Cerebellar nuclear complex (tissue), 1 donor: Measurements from ENCODE around the gene FAM89B.
A peak's percentile ranks its signal among the peaks of the same experiment; 100 is the strongest.
"Not testable (repeated sequence)": the region's sequence is repeated elsewhere in the genome, so short reads cannot be mapped to it uniquely, and the experiment has no call there.

Source experiments
- DNase-seq, 2 experiments: peaks; one replicate each; lab custom pipeline; 2025; lab: John Stamatoyannopoulos, UW

The FAM89B gene

DNA sequence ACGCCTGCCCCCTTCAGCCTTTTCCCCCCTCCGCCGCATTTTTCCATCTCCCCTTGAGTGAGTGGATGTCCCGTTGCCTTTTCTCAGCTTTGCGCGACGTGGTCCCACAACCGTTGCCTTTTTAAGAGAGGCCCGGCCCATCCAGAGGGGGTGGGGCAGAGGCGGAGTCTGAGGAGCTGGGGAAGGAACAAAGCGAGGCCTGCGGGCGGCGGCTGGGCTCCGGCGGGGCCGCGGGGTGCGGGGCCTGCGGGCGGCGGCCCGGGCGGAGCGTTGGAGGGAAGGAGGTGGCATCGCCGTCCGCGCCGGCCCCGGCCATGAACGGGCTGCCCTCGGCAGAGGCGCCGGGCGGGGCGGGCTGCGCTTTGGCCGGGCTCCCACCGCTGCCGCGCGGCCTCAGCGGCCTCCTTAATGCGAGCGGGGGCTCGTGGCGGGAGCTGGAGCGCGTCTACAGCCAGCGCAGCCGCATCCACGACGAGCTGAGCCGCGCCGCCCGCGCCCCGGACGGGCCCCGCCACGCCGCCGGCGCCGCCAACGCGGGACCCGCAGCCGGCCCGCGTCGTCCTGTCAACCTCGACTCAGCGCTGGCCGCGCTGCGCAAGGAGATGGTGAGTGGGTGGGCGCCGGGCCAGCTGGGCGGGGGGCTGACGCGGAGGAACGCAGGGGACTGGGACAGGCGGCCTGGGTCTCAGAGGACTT, at the start of gene FAM89B:
TSS of gene FAM89B (plus strand) at position 183 of the 696 bp plus-strand sequence. CDS start at position 315, 132 bp downstream.
- peak; percentile 23 to 75 for DNase-seq

DNA sequence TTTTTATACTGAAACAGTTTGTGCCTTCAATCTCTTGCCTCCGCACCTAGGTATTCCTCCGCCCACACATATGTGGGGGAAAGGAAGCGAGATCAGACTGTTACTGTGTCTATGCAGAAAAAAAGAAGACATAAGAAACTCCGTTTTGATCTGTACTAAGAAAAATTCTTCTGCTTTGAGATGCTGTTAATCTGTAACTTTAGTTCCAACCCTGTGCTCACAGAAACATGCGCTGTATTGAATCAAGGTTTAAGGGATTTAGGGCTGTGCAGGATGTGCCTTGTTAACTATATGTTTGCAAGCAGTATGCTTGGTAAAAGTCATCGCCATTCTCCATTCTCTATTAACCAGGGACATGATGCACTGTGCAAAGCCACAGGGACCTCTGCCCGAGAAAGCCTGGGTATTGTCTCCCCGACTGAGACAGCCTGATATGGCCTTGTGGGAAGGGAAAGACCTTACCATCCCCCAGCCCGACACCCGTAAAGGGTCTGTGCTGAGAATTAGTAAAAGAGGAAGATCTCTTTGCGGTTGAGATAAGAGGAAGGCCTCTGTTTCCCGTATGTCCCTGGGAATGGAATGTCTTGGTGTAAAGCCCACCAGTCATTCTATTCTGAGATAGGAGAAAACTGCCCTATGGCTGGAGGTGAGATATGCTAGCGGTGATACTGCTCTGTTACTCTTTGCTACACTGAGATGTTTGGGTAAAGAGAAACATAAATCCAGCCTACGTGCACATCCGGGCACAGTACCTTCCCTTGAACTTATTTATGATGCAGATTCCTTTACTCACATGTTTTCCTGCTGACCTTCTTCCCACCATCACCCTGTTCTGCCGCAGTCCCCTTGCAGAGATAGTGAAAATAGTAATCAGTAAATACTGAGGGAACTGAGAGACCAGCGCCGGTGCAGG, 49.4 kb upstream of the FAM89B start:
- not testable (repeated sequence) for DNase-seq

DNA sequence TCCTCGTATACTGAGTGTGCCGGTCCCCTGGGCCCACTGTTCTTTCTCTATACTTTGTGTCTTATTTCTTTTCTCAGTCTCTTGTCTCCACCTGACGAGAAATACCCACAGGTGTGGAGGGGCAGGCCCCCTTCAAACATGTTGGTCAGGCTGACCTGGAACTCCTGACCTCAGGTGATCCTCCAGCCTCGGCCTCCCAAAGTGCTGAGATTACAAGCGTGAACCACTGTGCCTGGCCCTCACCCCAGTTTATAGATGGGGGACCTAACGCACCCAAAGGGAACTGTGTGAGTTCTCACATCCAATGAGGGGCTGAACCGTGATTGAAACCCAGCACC, 48.7 kb upstream of the FAM89B start:
- DNase-seq = not testable (repeated sequence)

DNA sequence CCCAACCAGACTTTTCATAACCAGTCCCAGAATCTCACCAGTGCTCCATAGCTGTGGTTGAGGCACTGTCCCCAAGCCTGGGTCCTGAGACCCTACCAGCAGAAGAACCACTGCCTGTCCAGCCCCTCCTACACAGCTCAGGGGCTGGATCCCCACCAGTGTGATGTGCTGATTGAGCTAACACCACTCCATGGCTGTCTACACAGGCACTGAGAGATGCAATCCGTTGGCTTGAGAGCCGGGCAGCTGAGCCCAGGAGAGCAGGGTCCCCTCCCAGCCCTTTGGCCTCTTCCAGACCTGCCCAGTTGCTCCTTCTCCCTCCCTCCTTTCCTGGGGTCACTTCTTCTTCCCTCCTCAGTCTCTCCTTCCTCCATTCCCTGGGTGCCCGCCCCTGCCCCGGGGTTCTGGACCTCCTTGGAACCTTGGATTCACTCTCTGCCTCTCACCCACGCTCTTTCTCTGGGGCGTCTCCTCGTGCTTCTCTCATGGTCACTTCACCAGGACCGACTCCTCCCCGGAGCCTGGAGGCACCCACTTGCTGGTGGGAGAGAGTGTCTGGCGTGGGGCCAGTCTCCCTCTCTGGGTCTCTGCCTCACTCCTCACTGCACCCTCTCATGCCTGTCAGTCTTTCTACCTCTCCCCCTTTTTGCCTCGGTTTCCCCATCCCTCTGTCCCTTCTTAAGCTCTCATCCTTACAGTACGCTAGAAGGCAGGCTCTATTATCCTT, 48.2 kb upstream of the FAM89B start:
- no peak for DNase-seq

- peak in 1 of 2 experiments; percentile 25 for DNase-seq
Measured at GRCh38 chr11:65524741-65525545, 47.4 kb upstream of the FAM89B start, which contains the start of gene SCYL1. TSS of gene SCYL1 (plus strand) at chr11:65525083. CDS start at chr11:65525154, 71 bp downstream.

- DNase-seq = no peak
Measured at GRCh38 chr11:65525546-65526480, 46.5 kb upstream of the FAM89B start.

DNA sequence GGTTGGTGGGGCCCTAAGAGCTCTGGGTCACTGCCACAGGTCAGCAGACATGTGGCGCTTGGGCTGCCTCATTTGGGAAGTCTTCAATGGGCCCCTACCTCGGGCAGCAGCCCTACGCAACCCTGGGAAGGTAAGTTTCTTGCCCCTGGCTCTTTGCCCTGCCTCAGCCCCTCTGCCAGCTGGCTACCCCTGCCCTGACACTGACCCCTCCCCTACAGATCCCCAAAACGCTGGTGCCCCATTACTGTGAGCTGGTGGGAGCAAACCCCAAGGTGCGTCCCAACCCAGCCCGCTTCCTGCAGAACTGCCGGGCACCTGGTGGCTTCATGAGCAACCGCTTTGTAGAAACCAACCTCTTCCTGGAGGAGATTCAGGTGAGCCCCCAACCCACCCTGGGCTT, 45.6 kb upstream of the FAM89B start:
- DNase-seq = no peak

DNA sequence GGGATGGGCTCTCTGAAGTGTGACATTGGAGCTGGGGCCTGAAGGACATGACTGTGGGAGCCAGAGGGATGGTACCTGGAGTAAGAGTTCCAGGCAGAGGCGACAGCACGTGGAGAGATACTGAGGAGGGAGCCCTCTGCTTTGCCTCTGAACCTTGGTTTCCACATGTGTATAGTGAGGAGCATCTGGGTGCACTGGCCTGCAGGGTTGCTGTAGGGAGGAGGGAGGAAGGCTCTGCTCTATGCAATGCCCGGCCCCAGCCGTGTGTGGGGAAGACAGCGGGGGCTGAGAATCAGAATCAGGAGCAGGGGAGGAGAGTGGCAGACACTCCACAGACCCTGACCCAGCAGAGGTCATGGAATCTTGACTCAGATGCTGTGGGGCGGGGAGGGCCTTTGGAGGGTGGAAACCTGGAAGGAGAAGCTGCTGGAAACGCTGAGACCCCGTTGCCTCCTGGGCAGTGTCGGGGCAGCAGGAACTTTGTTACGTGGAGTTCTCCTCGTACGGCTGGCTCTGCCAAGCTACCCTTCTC, 43.5 kb upstream of the FAM89B start:
- no peak for DNase-seq

- no peak for DNase-seq
Measured at GRCh38 chr11:65529475-65530156, 42.7 kb upstream of the FAM89B start.

GRCh38 chr11:65530157-65530496, 42.2 kb upstream of the FAM89B start:
- no peak for DNase-seq

DNA sequence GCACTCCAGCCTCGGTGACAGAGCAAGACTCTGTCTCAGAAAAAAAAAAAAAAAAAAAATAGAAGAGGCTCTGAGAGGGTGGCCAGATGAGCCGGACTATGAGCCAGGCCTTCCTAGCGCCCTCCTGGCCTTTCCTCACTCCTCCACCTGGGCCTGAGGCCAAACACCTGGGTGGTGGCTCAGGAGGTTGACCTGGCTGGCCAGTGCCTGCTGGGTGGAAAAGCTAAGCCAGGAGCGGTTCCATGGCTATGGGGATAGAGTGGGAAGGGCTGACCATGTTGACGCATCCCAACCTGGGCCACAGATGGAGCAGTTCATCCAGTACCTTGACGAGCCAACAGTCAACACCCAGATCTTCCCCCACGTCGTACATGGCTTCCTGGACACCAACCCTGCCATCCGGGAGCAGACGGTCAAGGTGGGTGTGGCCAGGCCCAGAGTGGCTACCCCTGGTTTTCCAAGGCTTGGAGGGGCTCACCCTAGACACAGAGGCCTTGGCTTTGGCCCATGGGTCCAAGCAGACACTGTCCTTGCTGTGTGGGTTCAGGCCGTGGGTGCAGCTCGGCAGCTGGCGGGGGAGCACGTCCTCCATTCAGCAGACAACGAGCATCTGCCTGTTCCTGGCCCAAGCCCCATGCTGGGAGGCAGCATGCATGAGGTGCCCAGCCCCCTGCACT, 39.8 kb upstream of the FAM89B start:
- no peak for DNase-seq

- DNase-seq = no peak
Measured at GRCh38 chr11:65535102-65535501, 37.2 kb upstream of the FAM89B start.

DNA sequence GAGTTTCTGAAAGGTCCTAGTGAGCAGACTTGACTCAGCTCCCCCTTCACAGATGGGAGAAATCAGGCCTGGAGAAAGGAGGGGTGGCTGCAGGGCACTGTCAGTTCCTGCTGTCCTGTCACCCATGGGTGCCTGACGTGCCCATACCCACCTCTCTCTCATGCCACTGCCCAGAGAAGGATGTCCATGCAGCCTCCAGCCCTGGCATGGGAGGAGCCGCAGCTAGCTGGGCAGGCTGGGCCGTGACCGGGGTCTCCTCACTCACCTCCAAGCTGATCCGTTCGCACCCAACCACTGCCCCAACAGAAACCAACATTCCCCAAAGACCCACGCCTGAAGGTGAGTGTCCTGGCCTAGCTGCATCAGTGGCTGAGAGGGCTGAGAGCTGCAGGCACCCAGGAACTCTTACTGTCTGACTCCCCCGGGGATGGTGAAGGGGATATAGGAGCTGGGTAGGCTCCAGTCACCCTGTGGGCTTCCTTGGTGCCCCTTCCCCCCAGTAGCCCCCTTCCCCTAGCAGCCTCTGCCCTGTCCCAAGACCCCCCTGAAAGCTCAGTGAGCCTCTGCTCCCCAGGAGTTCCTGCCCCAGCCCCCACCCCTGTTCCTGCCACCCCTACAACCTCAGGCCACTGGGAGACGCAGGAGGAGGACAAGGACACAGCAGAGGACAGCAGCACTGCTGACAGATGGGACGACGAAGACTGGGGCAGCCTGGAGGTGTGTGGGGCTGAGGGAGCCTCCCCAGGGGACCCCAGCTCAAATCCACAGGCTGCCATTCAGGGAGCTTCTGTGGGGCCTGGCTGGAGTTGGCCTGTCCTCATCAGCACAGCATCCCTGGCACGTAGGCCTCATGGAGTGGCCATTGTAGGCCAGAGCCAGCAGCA, 35.7 kb upstream of the FAM89B start:
- no peak for DNase-seq

GRCh38 chr11:65537296-65537597, 35.1 kb upstream of the FAM89B start:
- DNase-seq = no peak

GRCh38 chr11:65537620-65538231, 34.6 kb upstream of the FAM89B start:
- no peak for DNase-seq

DNA sequence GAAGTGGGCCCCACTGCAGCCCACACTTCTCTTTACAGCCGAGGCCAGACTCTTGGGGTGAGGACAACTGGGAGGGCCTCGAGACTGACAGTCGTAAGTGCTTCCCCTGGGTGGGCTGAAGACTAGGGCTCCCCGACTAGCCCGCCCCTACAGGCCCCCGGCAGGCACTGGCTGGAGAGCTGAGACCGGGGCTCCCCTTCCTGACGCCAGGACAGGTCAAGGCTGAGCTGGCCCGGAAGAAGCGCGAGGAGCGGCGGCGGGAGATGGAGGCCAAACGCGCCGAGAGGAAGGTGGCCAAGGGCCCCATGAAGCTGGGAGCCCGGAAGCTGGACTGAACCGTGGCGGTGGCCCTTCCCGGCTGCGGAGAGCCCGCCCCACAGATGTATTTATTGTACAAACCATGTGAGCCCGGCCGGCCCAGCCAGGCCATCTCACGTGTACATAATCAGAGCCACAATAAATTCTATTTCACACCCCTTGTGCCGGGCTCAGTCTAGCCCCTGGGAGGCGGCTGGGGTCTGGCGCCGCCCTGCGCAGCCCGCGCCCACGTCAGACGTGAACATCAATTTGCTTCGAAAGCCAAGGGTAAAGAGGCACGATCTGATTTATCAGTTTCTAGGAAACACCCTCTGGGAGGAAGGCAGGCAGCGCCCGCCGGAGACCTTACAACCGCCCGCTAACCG, 34.0 kb upstream of the FAM89B start:
- DNase-seq = no peak
